Mucosa of gallbladder (tissue), 1 donor: Measurements from ENCODE around the gene BCL11A. TPM values are rescaled to one million over a fixed set of nuclear protein-coding genes. Genes with fewer than 3 reads are reported as not detected.
"Not testable (repeated sequence)": the region's sequence is repeated elsewhere in the genome, so short reads cannot be mapped to it uniquely, and the experiment has no call there.

Experiments used
- DNase-seq: peaks from one replicate; pipeline ENCODE4 v3.0.0-alpha.2; 2020; ENCODE audit warnings: low spot score
- total RNA-seq: library from RNA; stranded (reverse); gene quantifications from one replicate; pipeline ENCODE4 v1.2.1, GENCODE V29; 2021
- donor health status: DM: no; HTN: no; CAD: no.

Gene BCL11A
- total RNA-seq, 1 donor from 2014 or later, result 21.3 TPM

DNA sequence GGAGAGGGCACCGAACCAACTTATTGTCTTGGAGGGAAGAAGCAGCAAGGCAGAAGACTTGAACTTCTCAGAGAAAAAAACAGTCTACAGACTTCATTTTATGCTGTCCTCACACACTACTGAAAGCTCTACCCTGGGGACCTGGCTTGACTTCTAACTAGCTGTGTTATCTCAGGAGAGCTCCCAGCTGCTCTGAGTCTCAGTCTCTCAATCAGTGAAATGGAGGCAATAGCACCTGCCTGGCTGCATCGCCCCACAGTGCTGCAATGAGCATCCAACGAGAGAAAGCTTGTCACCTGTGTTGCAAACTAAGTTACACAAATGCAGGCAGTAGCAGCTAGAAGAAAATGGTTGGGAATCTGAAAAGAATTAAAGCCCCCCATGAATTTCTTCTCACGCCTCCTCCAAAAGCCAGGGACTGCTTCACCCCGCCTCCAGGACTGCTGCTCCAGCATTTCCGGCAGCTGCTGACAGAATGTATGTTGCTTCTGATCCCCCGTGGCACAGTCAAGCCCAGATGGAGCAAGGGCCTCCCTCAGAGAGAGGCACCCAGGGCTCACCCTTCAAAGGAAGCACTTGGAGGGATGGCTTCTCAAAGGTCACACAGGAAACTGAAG lies 116.3 kb downstream of the BCL11A start:
- DNase-seq, result no peak

DNA sequence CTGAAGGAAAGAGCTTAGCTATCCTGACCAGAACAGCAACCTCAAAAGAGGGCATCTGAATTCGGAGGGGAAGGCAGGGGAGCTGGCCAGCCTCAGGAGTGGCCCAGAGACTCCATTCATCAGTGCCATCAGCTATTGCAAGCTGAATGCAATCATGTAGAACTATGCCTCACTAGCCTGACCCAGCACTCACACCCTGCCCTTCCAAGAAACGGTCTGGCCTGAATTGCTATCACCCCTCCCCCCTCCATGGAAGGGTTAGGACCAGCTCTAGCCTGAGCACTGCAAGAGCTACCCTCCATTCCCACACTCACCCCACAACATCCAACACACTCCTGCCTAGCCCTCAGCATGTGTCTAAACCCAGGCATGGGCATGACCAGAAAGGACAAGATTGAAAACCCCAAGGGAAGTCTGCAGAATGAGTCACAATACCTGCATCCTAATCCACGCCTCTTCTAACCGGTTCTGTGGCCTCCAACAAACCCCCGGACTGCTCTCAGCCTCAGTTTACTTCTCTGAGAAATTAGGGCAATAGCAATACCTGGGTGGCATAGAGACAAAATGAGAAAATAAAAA lies 120.3 kb downstream of the BCL11A start:
- DNase-seq, result no peak

DNA sequence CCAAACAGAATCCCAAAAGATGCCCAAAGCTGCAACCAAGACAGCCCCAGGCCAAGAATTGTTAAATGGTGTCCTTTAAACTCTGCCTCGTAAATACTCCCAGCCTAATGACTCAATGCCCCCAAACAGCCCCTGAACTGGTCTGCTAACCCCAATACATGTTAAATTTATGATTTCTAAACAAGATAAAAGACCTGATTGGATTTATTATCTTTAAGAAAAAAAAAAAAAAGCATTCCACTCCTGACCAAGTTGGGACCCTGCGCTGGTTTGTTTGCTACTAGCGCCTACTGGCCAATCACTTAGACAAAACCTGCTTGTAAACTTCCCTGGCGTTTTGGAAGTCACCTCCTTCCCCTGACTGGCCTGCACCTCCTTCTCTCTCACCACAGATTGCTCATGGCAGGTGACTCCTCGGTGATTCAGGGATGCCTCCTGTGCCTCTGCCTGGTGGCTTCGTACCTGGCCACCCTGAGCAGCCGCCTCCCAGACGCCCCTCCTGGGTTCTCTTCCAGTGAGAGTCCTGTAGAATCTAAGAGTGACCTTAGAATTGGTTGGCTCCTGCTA lies 121.3 kb downstream of the BCL11A start:
- DNase-seq, result no peak

DNA sequence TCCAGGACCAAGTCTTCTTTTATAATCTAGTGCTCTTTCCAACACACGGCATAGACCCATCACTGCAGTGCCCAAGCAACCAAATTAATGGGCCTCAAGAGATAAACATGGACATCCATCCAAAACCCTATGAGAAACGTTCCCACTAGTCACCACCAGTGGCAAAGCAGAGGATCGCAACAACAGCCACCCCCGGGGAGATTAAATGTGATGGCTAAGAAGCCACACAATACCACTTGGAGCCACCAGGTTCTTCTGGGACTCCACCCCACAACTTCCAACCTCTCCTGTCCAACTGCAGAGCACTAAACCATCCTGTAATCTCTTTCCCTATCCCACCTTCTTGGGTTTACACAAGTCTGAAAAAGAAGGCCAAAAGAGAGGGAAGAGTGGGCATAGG lies 123.8 kb downstream of the BCL11A start:
- DNase-seq, result no peak

DNA sequence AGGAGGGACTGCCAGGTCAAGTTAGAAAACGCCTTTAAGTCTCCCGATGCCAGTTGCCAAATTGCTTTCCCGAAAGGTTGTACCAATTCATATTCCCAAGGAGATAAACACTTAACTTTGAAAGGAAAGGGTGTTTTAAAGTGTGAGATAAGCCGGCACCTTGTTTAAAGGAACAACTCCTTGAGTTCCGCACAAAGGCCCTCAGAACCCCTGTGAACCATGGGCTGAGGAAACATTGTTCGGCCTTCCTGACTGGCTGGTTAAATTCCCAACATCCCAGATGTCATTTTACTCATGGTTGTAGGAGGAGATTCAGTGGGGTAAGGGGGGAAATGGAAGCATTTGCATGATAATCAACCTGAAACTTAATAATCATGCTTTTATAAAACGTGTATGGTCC lies 126.6 kb downstream of the BCL11A start:
- DNase-seq, result no peak

DNA sequence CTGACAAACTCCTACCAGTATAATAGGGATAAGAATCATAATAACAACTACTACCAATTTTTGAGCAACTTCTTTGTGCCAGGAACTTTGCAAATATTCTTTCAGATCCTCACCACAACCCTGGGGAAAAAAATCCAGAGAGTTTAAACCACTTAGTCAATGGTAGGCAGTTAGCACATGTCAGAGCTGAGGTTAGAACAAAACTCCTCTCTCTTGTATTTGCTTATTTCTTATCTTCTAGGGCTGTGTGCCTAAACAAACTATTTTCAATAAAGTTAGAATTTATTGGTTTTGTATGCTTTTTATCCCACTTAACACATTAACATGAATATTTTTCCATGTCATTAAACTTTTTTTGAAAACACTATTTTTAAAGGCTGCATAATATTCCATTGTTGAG lies 127.1 kb downstream of the BCL11A start:
- no peak for DNase-seq

DNA sequence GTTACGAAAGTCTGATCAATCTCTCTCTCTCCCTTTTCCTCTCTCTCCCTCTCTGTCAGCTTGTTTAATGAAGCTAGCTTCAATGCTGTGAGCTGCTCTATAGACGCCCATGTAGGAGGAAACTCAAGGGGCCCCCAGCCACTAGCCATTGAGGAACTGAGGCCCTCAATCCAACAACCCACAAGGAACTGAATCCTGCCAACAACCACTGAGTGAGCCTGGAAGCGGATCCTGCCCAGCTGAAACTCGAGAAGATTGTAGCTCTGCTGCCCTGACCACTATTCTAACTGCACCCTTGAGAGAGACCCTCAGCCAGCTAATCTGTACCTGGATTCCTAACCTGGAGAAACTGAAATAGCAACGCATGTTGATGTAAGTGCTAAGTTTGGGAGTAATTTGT lies 129.2 kb downstream of the BCL11A start:
- DNase-seq, result no peak

DNA sequence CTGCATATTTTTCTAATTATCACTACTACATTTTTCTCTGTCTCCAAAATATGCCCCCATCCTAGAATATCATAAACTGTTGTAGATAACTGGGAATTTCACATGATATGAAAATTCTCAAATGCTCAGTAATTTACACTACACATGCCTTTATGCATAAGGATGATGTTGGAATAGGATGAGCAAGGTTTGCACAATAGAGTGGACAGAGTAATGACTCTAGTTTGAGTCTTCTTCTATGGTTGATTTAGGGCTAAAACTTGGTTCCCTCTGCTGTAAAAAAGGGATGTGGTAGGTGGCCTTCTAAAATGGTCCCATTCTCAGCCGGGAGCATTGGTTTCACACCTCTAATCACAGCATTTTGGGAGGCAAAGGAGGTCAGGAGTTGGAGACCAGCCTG lies 129.9 kb downstream of the BCL11A start:
- DNase-seq, result no peak

DNA sequence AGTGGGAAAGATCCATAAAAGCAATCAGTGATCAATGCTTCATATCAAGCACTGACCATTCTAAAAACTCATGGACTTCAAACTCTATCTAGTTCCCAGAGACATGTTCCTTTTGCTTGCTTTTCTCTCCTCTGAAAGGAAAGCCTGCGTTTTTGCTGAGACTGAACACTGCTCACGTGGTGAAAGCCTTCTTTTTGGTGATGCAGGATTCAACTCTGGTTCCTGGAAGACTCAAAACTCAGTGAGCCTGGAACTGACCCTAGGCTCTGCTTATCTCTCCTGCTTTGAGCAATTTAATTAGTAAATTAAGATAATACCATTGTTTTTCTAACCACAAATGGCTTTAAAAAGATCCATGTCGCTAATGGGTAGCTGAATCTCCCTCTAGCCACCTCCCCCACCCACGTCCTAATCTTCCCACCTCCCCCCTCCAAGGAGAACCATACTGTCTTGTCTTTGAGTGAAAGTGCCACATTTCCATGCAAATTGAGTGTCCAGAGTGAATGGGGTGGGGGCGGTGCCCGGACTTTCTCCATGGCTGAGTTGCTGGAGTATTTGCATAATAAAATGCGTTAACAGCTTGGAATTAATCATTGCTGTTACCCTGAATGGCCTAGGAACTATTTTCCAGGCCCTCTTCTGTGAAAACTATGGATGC lies 130.5 kb downstream of the BCL11A start:
- no peak for DNase-seq

DNA sequence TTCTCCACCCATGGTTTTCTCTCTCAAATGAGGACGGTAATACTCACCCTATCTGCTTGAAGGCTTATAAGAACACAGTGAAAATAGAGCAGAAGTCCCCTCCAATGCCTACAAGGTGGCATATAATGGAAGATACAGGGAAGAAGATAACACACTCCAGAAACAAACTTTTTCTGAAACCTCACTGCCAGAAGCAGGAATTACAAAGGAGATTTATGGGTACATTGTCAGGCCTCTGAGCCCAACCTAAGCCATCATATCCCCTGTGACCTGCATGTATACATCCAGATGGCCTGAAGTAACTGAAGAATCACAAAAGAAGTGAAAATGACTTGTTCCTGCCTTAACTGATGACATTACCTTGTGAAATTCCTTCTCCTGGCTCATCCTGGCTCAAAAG lies 136.2 kb downstream of the BCL11A start:
- not testable (repeated sequence) for DNase-seq

DNA sequence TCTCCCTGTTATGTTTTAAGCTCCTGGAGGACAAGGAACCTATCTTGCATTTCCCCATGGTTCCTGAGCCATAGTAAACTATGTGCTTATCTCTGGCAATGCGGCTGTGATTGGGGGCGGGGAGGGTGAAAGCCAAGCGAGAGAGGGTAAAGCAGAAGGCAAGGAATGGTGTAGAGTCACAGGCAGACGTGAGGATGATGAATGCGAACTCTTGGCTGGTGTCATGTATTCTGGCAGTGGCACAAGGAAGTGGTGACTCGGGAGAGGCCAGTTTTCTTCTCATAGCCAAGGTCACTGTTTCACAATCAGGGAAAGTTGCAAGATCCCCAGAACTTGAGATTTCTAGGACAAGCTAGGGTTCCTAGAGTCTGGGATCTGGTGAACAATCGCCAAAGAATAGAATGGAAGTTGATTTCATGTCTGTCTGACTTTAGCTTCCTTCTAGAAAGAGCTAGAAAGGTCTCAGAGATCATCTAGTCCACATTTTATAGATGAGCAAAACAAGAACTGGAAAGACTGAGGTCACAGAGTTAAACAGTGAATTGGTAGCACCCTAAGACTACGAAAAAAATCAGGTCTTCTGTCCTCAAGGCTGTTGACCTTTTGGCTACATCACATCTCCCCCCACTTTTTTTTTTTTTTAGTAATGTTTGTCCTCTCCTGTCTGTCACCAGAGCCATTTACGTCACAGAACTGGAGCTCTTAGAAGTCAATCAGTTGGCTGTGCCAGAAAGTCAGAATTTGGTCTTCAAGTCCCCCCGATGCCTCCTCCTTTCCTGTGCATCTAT lies 137.0 kb downstream of the BCL11A start:
- peak; percentile 91 for DNase-seq

DNA sequence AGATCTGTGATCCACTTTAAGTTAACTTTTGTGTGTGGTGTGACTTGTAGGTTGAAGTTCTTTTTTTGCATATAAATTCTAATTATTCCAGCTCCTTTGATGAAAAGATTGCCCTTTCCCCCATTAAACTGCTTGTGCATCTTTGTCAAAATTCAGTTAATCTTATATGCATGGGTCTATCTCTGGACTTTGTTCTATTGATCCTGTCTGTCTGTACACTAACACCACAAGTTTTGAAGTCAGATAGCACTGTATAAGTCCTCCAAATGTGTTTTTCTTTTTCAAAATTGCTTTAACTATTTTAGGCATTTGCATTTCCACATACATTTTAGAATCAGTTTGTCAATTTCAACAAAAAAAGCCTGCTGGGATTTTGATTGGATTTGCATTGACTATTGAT lies 137.6 kb downstream of the BCL11A start:
- no peak for DNase-seq

DNA sequence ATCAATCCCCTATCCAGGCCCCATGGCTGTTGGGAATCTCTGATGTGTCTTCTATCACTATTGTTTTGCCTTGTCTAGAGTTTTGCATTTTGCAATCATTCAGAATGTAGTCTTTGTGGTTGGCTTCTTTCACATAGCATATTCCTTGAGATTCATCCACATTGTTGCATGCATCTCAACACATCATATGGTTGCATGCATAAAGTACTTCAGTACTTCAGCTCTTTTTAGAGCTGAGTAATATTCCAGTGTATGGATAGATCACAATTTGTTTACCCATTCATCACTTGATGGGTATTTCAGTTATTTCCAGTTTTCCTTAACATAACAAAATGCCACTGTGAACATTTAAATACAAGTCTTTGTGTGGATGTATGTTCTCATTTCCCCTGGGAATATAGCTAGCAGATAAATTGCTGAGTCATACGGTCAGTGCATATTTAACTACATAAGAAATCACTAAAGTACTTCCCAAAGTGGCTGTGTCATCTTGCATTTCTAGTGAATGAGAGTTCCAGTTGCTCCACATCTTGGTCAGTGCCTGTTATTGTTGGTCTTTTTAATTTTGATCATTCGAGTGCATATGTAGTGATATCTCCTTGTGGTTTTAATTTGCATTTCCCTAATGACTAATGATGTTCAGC lies 138.8 kb downstream of the BCL11A start:
- no peak for DNase-seq

DNA sequence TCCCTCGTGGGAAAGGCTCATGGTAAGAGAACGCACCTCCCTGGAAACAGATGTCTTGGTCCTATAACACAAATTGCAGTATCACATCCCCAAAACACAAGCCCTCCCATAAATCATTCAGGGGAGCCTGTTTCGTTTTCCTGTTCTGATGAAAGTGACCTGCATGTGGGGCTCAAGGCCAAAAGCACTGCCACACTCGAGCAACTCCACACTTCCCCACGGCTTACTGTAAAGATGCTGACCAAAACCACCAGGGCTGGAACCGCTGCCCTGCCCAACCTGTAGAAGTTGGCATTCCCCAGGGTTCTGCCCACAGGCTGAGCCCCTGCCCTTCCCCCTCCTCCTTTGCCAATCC lies 139.7 kb downstream of the BCL11A start:
- no peak for DNase-seq

DNA sequence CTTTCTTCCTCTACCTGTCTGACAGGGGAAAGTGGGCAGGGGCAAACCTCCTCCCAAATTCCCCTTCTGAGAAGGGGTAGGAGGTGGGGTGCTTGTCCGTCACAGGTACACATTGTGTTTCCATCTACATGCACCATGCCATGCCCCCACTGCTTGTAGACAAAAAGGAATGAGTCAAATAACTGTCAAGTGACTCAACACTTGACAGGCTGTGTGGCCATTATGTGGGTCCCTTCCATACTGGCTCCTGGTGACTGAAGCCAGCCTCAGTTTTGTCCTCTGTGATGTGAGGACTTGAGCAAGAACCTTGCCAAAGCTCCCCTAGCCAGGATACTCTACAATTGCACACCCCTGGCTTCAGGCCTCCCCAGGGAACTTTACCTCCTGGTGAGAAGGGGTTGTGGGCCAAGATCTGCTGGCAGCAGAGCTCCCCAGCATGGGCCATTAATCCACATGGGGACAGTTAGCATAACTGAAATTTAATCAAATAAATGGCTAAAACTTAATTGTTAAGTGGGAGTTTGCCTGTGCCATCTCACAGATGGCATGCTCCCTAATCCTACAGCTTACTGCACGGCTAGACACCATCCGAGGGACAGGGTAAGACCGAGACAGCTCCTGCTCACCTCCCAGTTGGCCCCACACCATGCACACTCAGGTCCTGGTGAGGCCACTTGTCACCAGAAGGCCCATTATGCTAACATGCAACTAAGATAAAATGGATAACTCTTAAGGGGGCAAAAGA lies 140.2 kb downstream of the BCL11A start:
- DNase-seq, result no peak

DNA sequence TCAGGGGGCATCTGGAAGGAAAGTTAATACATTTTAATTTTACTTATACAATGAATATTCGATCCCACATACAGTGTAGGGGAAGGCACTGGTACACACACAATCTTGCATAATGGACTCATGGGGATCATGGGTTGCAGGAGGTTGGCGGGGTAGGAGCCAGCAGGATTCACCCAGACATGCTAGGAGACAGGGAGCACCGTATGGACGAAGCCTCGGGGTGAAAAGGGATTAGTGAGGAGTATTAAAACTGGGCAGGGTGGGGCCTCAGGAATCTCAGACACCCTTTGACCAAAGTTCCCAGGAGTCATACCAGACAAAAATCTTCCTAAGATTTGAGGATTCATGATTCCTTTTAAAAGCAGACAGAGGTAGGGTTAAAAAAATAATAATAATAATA lies 140.8 kb downstream of the BCL11A start:
- no peak for DNase-seq

DNA sequence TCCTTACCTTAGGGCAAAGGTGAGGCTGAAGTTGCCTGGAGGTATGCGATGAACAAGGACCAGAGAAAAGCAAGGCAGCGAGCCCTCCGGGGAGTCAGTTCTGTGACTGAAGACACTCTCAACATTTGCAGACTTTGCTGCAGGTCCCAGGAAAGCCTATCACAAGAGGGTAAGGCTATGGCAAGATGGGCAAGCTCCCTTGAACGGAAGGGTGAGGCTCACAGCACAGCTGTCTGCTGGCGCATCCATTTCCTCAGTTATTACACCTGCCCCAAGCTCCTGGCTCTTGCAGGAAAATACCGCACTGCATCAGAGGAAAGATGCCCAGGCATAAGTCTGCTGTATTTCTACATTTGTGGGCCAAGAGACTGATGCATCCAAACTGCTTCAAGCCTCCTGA lies 141.4 kb downstream of the BCL11A start:
- no peak for DNase-seq

DNA sequence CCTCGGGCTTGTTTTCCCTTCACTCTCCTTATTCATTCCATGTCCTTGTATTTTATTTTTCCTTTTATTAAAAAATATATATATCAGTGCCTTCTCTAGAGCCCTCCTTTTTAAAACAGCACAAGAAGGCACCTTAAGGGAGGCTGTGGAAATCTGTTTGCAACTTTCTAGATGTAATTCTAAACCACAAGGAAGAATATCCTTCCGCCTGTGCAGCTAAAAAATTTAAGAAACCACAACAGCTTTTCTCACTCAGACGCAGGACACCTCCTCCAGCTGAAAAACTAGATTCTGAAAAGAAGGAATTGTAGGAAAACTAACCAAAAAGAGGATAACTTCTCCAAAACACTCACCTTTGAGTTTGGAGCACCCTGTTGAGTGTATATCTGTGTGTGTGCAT lies 142.2 kb downstream of the BCL11A start:
- no peak for DNase-seq

DNA sequence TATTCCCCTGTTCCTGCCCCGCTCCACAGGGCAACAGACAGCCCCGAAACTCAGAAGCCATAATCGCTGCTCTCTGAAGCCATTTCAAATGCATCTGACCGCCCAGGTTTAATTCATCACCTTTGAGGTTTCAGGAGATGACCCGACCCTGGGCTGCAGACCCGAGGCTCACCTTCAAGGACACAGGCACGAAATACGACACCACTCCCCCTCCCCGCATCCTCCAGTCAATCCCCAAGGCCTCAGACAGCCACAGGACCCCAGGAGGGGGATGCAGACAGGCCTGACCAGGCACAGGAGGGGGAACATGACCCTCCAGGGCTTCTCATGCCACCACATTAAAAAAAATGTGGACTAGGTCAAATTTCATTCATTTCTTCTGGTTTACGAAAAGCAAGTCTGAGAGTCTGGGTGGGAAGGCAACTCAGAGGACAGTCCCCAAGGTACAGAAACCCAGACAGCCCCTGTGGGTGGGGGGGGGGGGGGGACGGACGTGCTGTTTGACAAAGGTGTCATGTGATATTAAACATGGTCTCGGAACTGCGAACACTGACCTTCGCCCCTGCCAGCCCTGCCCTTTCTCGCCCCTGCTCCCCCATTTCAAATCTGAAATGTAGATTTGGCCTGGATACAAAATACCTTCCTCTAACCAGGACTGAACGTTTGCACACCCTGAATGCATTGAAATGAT lies 142.9 kb downstream of the BCL11A start:
- no peak for DNase-seq

DNA sequence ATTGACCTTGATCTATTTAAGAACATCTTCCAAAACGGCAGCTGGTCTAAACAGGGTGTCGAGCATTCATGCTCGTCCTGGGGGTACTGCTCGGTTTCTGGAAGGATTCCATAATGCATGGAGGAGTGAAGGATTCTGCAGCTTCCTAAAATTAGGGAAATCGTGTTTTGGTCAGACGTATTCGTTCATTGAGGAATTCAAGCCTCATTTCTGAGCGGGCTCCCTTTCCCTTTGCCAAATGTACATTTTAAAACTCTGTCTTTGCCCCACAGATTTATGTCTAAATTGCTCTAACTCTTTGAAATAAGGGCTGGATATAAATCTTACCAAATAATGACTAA lies 144.0 kb downstream of the BCL11A start:
- DNase-seq, result no peak
